Measurements from ENCODE around the gene NFIC.
"Not testable (repeated sequence)": the region's sequence is repeated elsewhere in the genome, so short reads cannot be mapped to it uniquely, and the experiment has no call there.

Gene NFIC

GRCh38 chr19:3338541-3339181, 27.7 kb upstream of the NFIC start:
- Histone ChIP-seq H3K9me2 (replicated peaks; ENCODE audit: control insufficient read depth, low read length) (no peaks in the 10 kb centered on the region), H3K4me2 (ENCODE audit: low read length) (no peak overlapping the region), H4K20me1 (ENCODE audit: control insufficient read depth, insufficient read depth, low read depth, low read length) (no peaks in the 10 kb centered on the region), H3K4me3 (ENCODE audit: low read length) (no peak overlapping the region), H3K36me3 (ENCODE audit: control insufficient read depth, low read length) (no peaks in the 10 kb centered on the region), H3F3A (ENCODE audit: control insufficient read depth, insufficient read depth) (no peaks in the 10 kb centered on the region), H3K27me3 (ENCODE audit: control insufficient read depth, low read length) (no peaks in the 10 kb centered on the region), H3K79me2 (ENCODE audit: control insufficient read depth, low read length) (no peaks in the 10 kb centered on the region), H3K9me3 (ENCODE audit: control insufficient read depth, insufficient read depth, low read length) (no peaks in the 10 kb centered on the region), H3K4me1 (ENCODE audit: control insufficient read depth, low read length) (no peaks in the 10 kb centered on the region), H3K27ac (ENCODE audit: low read depth, low read length) (no peak overlapping the region)
- no peak for TF ChIP-seq EZH2phosphoT487 (IDR thresholded peaks at IDR 0.05; ENCODE audit: borderline replicate concordance, low read length)
- no peak for TF ChIP-seq CTCF (IDR thresholded peaks at IDR 0.05; ENCODE audit: low read depth, low read length, poor library complexity, severe bottlenecking)

- Histone ChIP-seq H3K27me3 (ENCODE audit: control insufficient read depth, low read length) (no peaks in the 10 kb centered on the region), H3K9me3 (ENCODE audit: control insufficient read depth, insufficient read depth, low read length) (0 out of 2 replicates have a peak, but pooled peaks cover 3% of the 10 kb centered on the region), H3K4me3 (ENCODE audit: low read length) (no peak overlapping the region), H3K27ac (ENCODE audit: low read depth, low read length) (no peak overlapping the region), H3K9me2 (replicated peaks; ENCODE audit: control insufficient read depth, low read length) (no peaks in the 10 kb centered on the region), H3K79me2 (ENCODE audit: control insufficient read depth, low read length) (no peaks in the 10 kb centered on the region), H3K4me2 (ENCODE audit: low read length) (no peak overlapping the region), H3K4me1 (ENCODE audit: control insufficient read depth, low read length) (no peaks in the 10 kb centered on the region), H3K36me3 (ENCODE audit: control insufficient read depth, low read length) (no peaks in the 10 kb centered on the region), H3F3A (ENCODE audit: control insufficient read depth, insufficient read depth) (no peaks in the 10 kb centered on the region), H4K20me1 (ENCODE audit: control insufficient read depth, insufficient read depth, low read depth, low read length) (no peaks in the 10 kb centered on the region)
- TF ChIP-seq CTCF (IDR thresholded peaks at IDR 0.05; ENCODE audit: low read depth, low read length, poor library complexity, severe bottlenecking) (no peak), EZH2phosphoT487 (IDR thresholded peaks at IDR 0.05; ENCODE audit: borderline replicate concordance, low read length) (no peak)
Measured at GRCh38 chr19:3340340-3340739, 26.0 kb upstream of the NFIC start.

- H3K27ac ChIP-seq (ENCODE audit: low read depth, low read length): no peak overlapping the region
- H3K36me3 ChIP-seq (ENCODE audit: control insufficient read depth, low read length): no peaks in the 10 kb centered on the region
- no peaks in the 10 kb centered on the region for H3K4me1 ChIP-seq (ENCODE audit: control insufficient read depth, low read length)
- H3K9me2 ChIP-seq (replicated peaks; ENCODE audit: control insufficient read depth, low read length): no peaks in the 10 kb centered on the region
- H3K79me2 ChIP-seq (ENCODE audit: control insufficient read depth, low read length): no peaks in the 10 kb centered on the region
- no peak overlapping the region for H3K4me2 ChIP-seq (ENCODE audit: low read length)
- 0 out of 2 replicates have a peak, but pooled peaks cover 3% of the 10 kb centered on the region for H3K9me3 ChIP-seq (ENCODE audit: control insufficient read depth, insufficient read depth, low read length)
- no peaks in the 10 kb centered on the region for H3K27me3 ChIP-seq (ENCODE audit: control insufficient read depth, low read length)
- H3F3A ChIP-seq (ENCODE audit: control insufficient read depth, insufficient read depth): no peaks in the 10 kb centered on the region
- TF ChIP-seq EZH2phosphoT487 (IDR thresholded peaks at IDR 0.05; ENCODE audit: borderline replicate concordance, low read length) (no peak), CTCF (IDR thresholded peaks at IDR 0.05; ENCODE audit: low read depth, low read length, poor library complexity, severe bottlenecking) (no peak)
- no peaks in the 10 kb centered on the region for H4K20me1 ChIP-seq (ENCODE audit: control insufficient read depth, insufficient read depth, low read depth, low read length)
- no peak overlapping the region for H3K4me3 ChIP-seq (ENCODE audit: low read length)
Measured at GRCh38 chr19:3342246-3342645, 24.1 kb upstream of the NFIC start.

- not testable (repeated sequence) for H3K4me1 ChIP-seq (ENCODE audit: control insufficient read depth, low read length); H3K9me2 ChIP-seq (replicated peaks; ENCODE audit: control insufficient read depth, low read length); H3K4me3 ChIP-seq (ENCODE audit: low read length); H3K9me3 ChIP-seq (ENCODE audit: control insufficient read depth, insufficient read depth, low read length); H3K27me3 ChIP-seq (ENCODE audit: control insufficient read depth, low read length); H3K27ac ChIP-seq (ENCODE audit: low read depth, low read length); H3K4me2 ChIP-seq (ENCODE audit: low read length); H4K20me1 ChIP-seq (ENCODE audit: control insufficient read depth, insufficient read depth, low read depth, low read length); H3K79me2 ChIP-seq (ENCODE audit: control insufficient read depth, low read length); H3F3A ChIP-seq (ENCODE audit: control insufficient read depth, insufficient read depth); H3K36me3 ChIP-seq (ENCODE audit: control insufficient read depth, low read length)
Measured at GRCh38 chr19:3342962-3343361, 23.4 kb upstream of the NFIC start.

Measured in DOHH2 (cell line).